ENCODE measurements around the gene USP32.

USP32 gene

GRCh38 chr17:60301649-60302048 lies 90.3 kb downstream of the USP32 start:
- ATAC-seq (no peak), DNase-seq (no peak)

- no peak for DNase-seq
- no peak for ATAC-seq
Measured at GRCh38 chr17:60300949-60301348, 91.0 kb downstream of the USP32 start.

- ATAC-seq (no peak), DNase-seq (no peak)
Measured at GRCh38 chr17:60300011-60300410, 91.9 kb downstream of the USP32 start.

DNA sequence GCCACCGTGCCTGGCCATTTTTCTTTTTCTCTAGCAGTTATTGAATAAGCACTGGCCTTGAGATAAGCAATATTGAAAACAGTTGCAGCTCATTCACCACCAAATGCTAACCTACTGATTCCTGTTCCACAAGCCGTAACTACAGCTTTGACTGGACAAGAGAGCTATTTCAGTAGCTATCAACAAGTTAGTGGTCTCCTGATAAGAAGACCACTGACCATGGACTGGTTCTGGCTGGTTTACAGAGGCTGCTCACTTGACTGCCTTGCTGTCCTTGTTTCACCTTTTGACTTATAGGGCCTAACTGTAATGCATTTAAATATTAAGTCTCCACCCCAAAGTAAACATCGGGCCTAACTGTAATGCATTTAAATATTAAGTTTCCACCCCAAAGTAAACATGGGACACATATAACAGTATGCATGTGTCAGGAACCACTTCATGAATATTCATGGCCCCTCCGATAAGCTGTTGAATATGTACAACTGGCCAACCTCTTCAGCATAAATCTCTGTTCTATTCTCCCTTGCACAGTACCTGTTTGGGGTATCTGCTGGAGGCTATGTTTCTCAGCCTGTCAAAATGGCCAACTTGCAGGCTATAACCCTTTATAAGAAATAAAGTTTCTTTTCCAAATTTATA lies 94.1 kb downstream of the USP32 start:
- no peak for ATAC-seq
- no peak for DNase-seq

DNA sequence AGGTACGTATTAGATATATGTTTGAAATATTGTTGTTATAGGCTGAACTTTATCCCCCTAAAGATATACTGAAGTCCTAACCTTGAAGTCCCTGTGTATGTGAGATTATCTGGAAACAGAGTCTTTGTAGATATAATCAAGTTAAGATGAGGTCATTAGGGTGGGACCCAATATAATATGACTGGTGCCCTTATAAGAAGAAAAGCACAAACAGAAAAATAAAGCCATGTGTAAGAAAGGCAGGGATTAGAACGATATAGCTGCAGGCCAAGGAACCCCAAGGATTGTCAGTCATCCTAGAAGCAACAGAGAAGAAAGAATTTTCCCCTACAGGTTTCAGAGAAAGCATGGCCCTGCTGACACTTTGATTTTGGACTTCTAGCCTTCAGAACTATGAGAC lies 95.8 kb downstream of the USP32 start:
- DNase-seq (no peak), ATAC-seq (no peak)

DNA sequence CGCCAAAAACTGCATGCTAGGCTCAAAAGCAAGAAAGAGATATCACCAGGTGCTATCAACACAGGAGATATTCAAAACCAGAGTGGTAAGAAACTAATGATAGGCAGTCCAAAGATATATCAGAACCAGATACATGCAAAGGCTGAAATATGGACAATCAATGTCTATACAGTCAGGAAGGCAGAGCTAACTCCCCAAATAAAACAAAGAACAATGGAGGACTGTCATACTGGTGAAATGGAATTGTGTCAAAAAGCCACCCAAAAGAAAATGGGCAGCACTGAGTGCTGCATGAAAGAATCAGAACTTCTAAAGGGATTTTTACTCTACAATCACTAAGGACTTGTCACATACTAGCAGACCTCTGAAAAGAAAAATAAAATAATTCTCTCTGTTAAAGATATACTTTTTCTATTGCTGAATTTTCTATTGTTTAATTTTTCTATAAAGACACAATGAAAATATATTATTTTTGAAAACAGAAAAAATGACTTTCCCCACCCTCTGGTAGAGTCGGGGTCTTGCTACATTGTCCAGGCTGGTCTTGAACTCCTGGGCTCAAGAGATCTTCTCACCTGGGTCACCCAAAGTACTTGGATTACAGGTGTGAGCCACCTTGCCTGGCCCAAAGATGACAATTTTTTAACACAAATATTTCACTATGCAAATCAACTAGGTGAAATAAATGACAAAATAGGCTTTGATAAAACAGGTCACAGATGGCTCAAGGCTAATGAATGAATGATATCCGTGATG lies 98.2 kb downstream of the USP32 start:
- ATAC-seq (no peak), DNase-seq (no peak)

DNA sequence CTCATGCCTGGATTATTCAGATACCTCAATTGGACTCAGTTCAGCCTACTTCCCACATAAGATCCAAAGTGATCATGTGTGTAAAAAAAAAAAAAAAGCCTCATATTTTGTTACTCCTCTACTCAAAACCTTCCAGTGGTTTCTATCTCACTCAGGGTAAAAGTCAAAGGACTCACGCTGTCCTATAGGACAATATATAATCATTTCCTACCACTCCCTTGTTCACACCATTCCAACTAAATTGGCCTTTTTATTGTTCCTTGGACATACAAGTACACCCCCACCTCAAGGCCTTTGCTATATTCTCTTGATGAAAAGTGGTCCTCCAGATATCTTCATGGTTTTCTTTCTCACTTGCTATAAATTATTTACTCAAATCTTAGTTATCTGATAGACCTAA lies 99.2 kb downstream of the USP32 start:
- ATAC-seq (no peak), DNase-seq (no peak)

DNA sequence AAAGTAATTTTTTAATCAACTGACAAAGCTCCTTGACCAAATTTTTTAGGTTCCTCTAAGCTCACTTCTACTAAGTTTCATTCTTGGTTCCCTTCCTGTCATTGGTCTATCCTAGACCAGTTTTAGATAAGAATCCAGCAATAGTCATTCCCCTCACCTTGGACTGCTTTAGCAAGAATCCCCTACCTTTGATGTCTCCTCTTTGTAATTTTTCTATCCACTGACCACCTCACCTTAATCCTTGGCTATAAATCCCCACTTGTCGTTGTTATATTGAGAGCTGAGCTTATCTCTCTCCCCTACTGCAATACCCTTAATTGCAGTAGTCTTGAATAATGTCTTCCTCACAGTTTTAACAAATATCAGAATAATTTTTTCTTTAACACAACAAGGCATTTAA lies 107.2 kb downstream of the USP32 start:
- DNase-seq = no peak
- no peak for ATAC-seq

DNA sequence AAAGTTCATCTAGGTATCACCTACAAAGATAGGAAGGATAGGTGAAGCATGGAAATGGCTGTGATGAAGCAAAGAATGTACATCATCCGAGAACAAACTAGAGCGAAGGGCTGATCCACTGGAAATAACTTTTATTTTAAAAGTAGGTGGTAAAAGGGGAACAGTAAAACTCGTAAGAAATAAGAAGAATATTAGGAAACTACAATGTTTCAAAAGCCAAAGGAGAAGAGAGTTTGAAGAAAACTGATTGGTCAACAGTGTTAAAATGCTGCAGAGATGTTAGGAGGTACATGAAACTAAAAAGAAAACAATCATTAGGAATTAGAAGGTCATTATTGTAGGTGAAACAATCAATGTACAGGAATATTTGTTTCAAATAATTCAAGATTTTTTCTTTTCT lies 108.1 kb downstream of the USP32 start:
- ATAC-seq (no peak), DNase-seq (no peak)

DNA sequence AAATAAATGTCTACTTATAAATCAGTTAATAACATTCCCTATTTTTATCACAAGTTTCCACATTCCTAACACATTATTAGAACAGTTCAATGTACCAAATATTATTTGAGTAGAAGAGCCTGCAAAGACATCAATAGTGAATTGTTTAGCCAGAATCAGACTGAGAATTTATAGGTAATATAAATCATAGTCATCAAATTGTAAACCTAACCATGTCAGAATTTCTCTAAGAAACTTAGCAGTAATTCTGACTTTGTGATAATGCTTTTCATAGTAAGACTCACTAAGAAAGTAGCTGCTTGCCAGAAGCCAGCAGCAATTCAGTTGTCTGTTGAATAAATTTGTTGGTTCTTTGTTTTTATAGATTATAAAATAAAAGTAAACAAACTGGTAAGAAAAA lies 111.3 kb downstream of the USP32 start:
- no peak for ATAC-seq
- DNase-seq = no peak

DNA sequence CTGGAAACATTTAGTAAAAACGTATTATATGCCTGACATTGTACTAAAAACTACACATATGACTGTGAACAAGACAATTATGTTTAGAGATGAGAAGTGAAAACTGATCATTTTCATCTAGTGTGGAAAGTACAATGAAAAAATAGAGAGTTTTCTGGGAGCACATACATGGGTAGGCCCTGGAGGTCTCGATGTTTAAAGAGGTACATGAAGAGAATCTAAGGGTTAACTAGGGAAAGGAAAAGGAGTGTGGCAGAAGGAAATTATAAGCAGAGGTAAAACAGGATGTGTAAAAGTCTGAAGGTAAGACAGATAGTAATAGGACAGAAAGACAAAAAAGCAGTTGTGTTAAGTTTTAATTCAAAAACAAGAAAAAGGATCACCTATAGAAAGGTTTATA lies 113.7 kb downstream of the USP32 start:
- no peak for ATAC-seq
- DNase-seq = no peak

DNA sequence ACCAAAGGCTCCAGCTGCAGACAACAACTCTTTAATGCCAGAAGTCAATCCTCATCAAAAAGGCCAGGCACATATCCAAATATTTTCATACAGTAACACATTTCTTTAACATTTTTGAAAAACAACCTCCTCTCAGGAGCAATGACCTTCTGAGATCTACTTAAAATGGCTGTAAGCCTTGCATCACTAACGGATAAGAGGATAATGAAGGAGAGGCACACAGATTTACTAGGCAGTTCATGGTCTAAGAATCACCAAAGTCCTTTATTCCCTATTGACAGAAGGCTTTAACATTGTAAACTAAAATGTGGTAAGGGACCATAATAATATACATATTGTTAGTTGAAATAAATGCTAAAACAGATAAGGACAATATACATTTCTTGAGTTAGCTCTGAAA lies 114.7 kb downstream of the USP32 start:
- DNase-seq (no peak), ATAC-seq (no peak)

DNA sequence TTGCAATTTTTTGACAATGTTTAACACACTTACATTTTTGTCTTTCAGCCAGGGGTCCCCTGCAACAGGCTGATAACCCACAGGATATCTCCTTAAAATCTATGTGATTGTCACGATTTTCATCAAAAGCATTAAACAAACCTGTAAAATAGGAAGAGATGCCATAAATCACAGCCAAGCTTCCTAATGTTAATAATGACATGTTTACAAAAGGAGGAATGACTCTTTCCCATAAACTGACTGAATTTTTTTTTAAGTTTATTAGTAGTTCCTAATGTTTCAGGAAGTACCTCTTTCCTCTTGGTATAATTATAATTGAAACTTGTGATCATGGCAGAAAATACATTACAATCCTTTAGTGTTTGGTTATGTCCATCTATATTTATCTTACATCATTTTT lies 122.5 kb downstream of the USP32 start:
- ATAC-seq (no peak), DNase-seq (no peak)

GRCh38 chr17:60260540-60260939 lies 131.4 kb downstream of the USP32 start:
- no peak for ATAC-seq
- no peak for DNase-seq

DNA sequence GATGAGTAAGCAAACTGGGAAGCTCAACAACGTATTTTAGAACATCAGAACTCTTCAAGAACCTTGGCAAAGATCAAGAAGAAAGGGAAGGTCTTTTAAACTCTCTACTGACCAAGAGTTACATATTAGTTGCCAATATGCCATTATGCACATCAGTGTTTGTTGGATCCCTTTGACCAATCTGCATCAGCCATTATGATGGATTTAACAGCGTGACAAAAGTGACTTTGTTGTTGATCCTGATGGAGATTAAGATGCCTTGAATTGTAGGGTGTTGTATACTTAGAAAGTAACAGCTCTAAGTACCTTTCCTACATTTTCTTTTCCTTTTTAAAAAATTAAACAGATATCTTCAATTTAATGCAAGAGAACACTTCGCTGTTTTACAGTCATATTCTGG lies 133.6 kb downstream of the USP32 start:
- DNase-seq (no peak), ATAC-seq (no peak)

DNA sequence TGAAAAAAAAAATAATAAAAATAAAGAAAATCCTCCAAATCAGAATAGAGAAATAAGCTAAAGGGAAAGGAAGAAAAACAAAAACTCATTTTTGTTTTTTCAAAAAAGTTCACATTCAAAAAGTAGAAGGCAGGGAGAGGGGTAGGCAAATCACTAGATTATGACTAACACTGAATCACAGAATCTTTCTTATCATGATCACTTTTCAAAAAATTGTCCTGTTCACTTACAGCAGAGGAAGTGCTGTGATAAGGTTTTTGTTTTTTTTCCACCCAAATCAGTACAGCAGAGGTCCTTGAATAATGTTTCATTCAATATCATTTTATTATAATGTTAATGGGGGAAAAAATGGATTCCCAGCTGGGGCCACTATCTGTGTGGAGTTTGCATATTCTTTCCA lies 135.8 kb downstream of the USP32 start:
- ATAC-seq (no peak), DNase-seq (no peak)

DNA sequence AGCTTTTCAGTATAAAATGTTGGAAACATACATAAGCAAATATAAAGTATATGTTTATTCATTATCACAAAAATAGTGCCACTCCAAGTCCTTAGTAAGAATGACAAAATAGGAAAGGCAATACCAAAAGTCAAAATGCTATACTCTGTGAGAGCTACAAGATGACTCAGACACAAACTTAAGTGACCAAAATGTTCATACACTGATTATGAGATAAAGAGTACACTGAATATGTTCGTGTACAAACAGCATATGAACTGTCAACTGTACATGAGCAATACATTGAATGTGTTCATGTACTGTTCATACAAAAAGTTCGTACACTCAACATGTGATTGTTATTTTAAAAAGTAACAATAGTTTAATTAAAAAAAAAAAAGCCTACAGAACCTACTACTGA lies 138.9 kb downstream of the USP32 start:
- ATAC-seq = no peak

GRCh38 chr17:60252459-60252858 lies 139.5 kb downstream of the USP32 start:
- ATAC-seq = no peak
- DNase-seq = no peak

More for the DNA sequence above, 138.9 kb downstream of the USP32 start:
- DNase-seq = no peak

DNA sequence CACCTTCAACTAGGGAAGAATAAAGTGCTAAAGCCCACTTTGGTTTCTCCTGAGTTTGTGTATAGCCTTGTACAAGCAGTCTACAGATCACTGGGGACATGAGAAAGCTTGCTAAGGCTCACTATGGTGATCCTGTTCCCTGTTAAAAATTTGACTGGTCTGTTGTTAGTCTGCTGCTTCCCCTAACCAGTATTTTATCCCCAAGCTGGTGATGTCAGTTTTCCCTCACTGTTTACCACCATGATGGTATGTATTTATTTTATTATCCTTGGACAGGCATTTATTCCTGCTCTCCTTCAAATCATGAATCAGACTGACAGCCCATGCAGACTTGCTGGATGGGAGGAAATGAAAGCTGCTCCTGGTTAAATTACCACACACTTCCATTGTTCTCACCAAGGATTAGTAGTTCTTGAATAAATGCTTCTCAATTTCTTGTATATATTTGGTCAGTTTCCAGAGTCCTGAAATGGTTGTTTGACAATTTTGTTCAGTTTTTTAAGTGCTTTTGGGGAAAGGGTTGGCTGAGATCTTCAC lies 142.6 kb downstream of the USP32 start:
- ATAC-seq = no peak
- DNase-seq = no peak

GRCh38 chr17:60248618-60249289 lies 143.2 kb downstream of the USP32 start:
- DNase-seq = no peak
- no peak for ATAC-seq

- ATAC-seq = no peak
- no peak for DNase-seq
Measured at GRCh38 chr17:60247836-60248461, 144.0 kb downstream of the USP32 start.

DNA sequence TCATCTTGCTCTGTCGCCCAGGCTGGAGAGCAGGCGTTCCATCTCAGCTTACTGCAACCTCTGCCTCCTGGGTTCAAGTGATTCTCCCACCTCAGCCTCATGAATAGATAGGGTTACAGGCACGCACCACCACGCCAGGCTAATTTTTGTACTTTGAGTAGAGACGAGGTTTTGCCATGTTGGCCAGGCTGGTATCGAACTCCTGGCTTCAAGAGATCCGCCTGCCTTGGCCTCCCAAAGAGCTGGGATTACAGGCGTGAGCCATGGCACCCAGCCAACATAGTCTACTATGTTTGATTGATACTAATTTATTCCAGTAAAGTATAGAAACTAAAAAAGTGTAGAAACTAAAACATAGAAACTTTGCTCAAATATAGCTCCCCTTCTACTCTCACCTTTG lies 147.3 kb downstream of the USP32 start:
- ATAC-seq (no peak), DNase-seq (no peak)

DNA sequence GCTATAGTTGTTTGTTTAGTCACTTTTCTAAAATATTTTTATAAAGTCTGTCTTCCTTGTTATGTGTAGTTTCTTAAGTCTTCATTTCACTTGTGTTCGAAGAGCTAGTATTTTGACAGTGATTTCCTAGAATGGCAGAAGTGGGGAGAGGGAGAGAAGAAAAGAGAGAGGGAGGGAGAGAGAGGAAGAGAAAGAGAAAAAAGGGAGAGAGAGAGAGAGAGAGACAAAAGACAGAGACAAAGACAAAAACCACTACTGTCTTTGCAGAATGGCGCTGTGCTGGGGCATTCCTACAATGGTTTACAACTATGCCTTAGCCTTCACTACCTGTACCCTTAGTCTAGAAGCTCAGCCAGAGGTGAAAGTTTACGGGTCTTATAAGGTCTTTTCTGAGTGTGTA lies 151.6 kb downstream of the USP32 start:
- DNase-seq (no peak), ATAC-seq (no peak)
